ENCODE data around the gene TOLLIP.
"Not testable (repeated sequence)": the region's sequence is repeated elsewhere in the genome, so short reads cannot be mapped to it uniquely, and the experiment has no call there.

Gene TOLLIP

GRCh38 chr11:1271002-1271401 is 38.4 kb downstream of the TOLLIP start:
- Histone ChIP-seq H3K4me3 (ENCODE audit: low read length in 2 of 2) (no peak overlapping the region), H3K27ac (ENCODE audit: low read length) (no peak overlapping the region), H3K9ac (ENCODE audit: low read length in 2 of 2) (no peak overlapping the region), H3K4me1 (ENCODE audit: control insufficient read depth, insufficient read depth, low read length) (no peaks in the 10 kb centered on the region), H3K27me3 (ENCODE audit: control insufficient read depth in 1 of 2, insufficient read depth in 2 of 2, low read length in 2 of 2) (no peaks in the 10 kb centered on the region), H3K9me3 (ENCODE audit: control insufficient read depth in 2 of 2, low read length in 2 of 2) (no peaks in the 10 kb centered on the region), H3K36me3 (ENCODE audit: control insufficient read depth in 2 of 2, insufficient read depth in 2 of 2, low read length in 2 of 2) (peaks cover 3 to 5% of the 10 kb centered on the region in 2 donors)

GRCh38 chr11:1270476-1270875 is 39.0 kb downstream of the TOLLIP start:
- H3K9me3 ChIP-seq (ENCODE audit: control insufficient read depth in 2 of 2, low read length in 2 of 2), result no peaks in the 10 kb centered on the region
- no peak overlapping the region for H3K27ac ChIP-seq (ENCODE audit: low read length)
- no peaks in the 10 kb centered on the region for H3K4me1 ChIP-seq (ENCODE audit: control insufficient read depth, insufficient read depth, low read length)
- H3K36me3 ChIP-seq (ENCODE audit: control insufficient read depth in 2 of 2, insufficient read depth in 2 of 2, low read length in 2 of 2), result peaks cover 0 to 3% of the 10 kb centered on the region in 2 donors
- no peak overlapping the region for H3K9ac ChIP-seq (ENCODE audit: low read length in 2 of 2)
- H3K27me3 ChIP-seq (ENCODE audit: control insufficient read depth in 1 of 2, insufficient read depth in 2 of 2, low read length in 2 of 2), result no peaks in the 10 kb centered on the region
- no peak overlapping the region for H3K4me3 ChIP-seq (ENCODE audit: low read length in 2 of 2)

GRCh38 chr11:1269957-1270356 is 39.5 kb downstream of the TOLLIP start:
- no peak overlapping the region for H3K9ac ChIP-seq (ENCODE audit: low read length in 2 of 2)

GRCh38 chr11:1267441-1268100 is 41.9 kb downstream of the TOLLIP start:
- no peak overlapping the region for H3K27ac ChIP-seq (ENCODE audit: low read length)

More at GRCh38 chr11:1269957-1270356, 39.5 kb downstream of the TOLLIP start:
- H3K4me1 ChIP-seq (ENCODE audit: control insufficient read depth, insufficient read depth, low read length), result no peaks in the 10 kb centered on the region
- no peaks in the 10 kb centered on the region for H3K36me3 ChIP-seq (ENCODE audit: control insufficient read depth in 2 of 2, insufficient read depth in 2 of 2, low read length in 2 of 2)
- H3K27ac ChIP-seq (ENCODE audit: low read length), result no peak overlapping the region
- no peak overlapping the region for H3K4me3 ChIP-seq (ENCODE audit: low read length in 2 of 2)
- no peaks in the 10 kb centered on the region for H3K27me3 ChIP-seq (ENCODE audit: control insufficient read depth in 1 of 2, insufficient read depth in 2 of 2, low read length in 2 of 2)
- H3K9me3 ChIP-seq (ENCODE audit: control insufficient read depth in 2 of 2, low read length in 2 of 2), result no peaks in the 10 kb centered on the region

GRCh38 chr11:1266976-1267375 is 42.5 kb downstream of the TOLLIP start:
- not testable (repeated sequence) for H3K27ac ChIP-seq (ENCODE audit: low read length)
- peaks cover 14% of the 10 kb centered on the region for H3K4me1 ChIP-seq (ENCODE audit: control insufficient read depth, insufficient read depth, low read length)

More at GRCh38 chr11:1267441-1268100, 41.9 kb downstream of the TOLLIP start:
- peaks cover 8% of the 10 kb centered on the region for H3K4me1 ChIP-seq (ENCODE audit: control insufficient read depth, insufficient read depth, low read length)
- no peak overlapping the region for H3K9ac ChIP-seq (ENCODE audit: low read length in 2 of 2)
- no peaks in the 10 kb centered on the region for H3K27me3 ChIP-seq (ENCODE audit: control insufficient read depth in 1 of 2, insufficient read depth in 2 of 2, low read length in 2 of 2)
- no peaks in the 10 kb centered on the region for H3K36me3 ChIP-seq (ENCODE audit: control insufficient read depth in 2 of 2, insufficient read depth in 2 of 2, low read length in 2 of 2)
- H3K4me3 ChIP-seq (ENCODE audit: low read length in 2 of 2), result no peak overlapping the region
- H3K9me3 ChIP-seq (ENCODE audit: control insufficient read depth in 2 of 2, low read length in 2 of 2), result no peaks in the 10 kb centered on the region

GRCh38 chr11:1265480-1265879 is 44.0 kb downstream of the TOLLIP start:
- peaks cover 19% of the 10 kb centered on the region for H3K4me1 ChIP-seq (ENCODE audit: control insufficient read depth, insufficient read depth, low read length)
- not testable (repeated sequence) for H3K27me3 ChIP-seq (ENCODE audit: control insufficient read depth in 1 of 2, insufficient read depth in 2 of 2, low read length in 2 of 2); H3K9me3 ChIP-seq (ENCODE audit: control insufficient read depth in 2 of 2, low read length in 2 of 2); H3K4me3 ChIP-seq (ENCODE audit: low read length in 2 of 2); H3K36me3 ChIP-seq (ENCODE audit: control insufficient read depth in 2 of 2, insufficient read depth in 2 of 2, low read length in 2 of 2); H3K9ac ChIP-seq (ENCODE audit: low read length in 2 of 2); H3K27ac ChIP-seq (ENCODE audit: low read length)

More at GRCh38 chr11:1266976-1267375, 42.5 kb downstream of the TOLLIP start:
- H3K27me3 ChIP-seq (ENCODE audit: control insufficient read depth in 1 of 2, insufficient read depth in 2 of 2, low read length in 2 of 2); H3K9ac ChIP-seq (ENCODE audit: low read length in 2 of 2); H3K36me3 ChIP-seq (ENCODE audit: control insufficient read depth in 2 of 2, insufficient read depth in 2 of 2, low read length in 2 of 2); H3K4me3 ChIP-seq (ENCODE audit: low read length in 2 of 2); H3K9me3 ChIP-seq (ENCODE audit: control insufficient read depth in 2 of 2, low read length in 2 of 2): not testable (repeated sequence)

- H3K27ac ChIP-seq (ENCODE audit: low read length); H3K9me3 ChIP-seq (ENCODE audit: control insufficient read depth in 2 of 2, low read length in 2 of 2); H3K9ac ChIP-seq (ENCODE audit: low read length in 2 of 2); H3K4me3 ChIP-seq (ENCODE audit: low read length in 2 of 2); H3K36me3 ChIP-seq (ENCODE audit: control insufficient read depth in 2 of 2, insufficient read depth in 2 of 2, low read length in 2 of 2); H3K27me3 ChIP-seq (ENCODE audit: control insufficient read depth in 1 of 2, insufficient read depth in 2 of 2, low read length in 2 of 2): not testable (repeated sequence)
- H3K4me1 ChIP-seq (ENCODE audit: control insufficient read depth, insufficient read depth, low read length), result peaks cover 19% of the 10 kb centered on the region
Measured at GRCh38 chr11:1264444-1264843, 45.0 kb downstream of the TOLLIP start.

- no peaks in the 10 kb centered on the region for H3K36me3 ChIP-seq (ENCODE audit: control insufficient read depth in 2 of 2, insufficient read depth in 2 of 2, low read length in 2 of 2)
- H3K4me1 ChIP-seq (ENCODE audit: control insufficient read depth, insufficient read depth, low read length), result peaks cover 19% of the 10 kb centered on the region
- H3K9me3 ChIP-seq (ENCODE audit: control insufficient read depth in 2 of 2, low read length in 2 of 2), result no peaks in the 10 kb centered on the region
- H3K27me3 ChIP-seq (ENCODE audit: control insufficient read depth in 1 of 2, insufficient read depth in 2 of 2, low read length in 2 of 2), result no peaks in the 10 kb centered on the region
- H3K9ac ChIP-seq (ENCODE audit: low read length in 2 of 2), result peak overlapping the region in 1 of 2 donors; percentile 84
- peak overlapping the region; percentile 59 to 80 for H3K4me3 ChIP-seq (ENCODE audit: low read length in 2 of 2)
- H3K27ac ChIP-seq (ENCODE audit: low read length), result peak overlapping the region; percentile 58
Measured at GRCh38 chr11:1263010-1263409, 46.4 kb downstream of the TOLLIP start.

GRCh38 chr11:1262172-1263006 is 47.0 kb downstream of the TOLLIP start:
- Histone ChIP-seq H3K4me3 (ENCODE audit: low read length in 2 of 2) (peak overlapping the region; percentile 71 to 80), H3K9me3 (ENCODE audit: control insufficient read depth in 2 of 2, low read length in 2 of 2) (no peaks in the 10 kb centered on the region), H3K36me3 (ENCODE audit: control insufficient read depth in 2 of 2, insufficient read depth in 2 of 2, low read length in 2 of 2) (no peaks in the 10 kb centered on the region), H3K9ac (ENCODE audit: low read length in 2 of 2) (peak overlapping the region; percentile 72 to 84), H3K27ac (ENCODE audit: low read length) (peak overlapping the region; percentile 58), H3K4me1 (ENCODE audit: control insufficient read depth, insufficient read depth, low read length) (peaks cover 19% of the 10 kb centered on the region), H3K27me3 (ENCODE audit: control insufficient read depth in 1 of 2, insufficient read depth in 2 of 2, low read length in 2 of 2) (no peaks in the 10 kb centered on the region)

GRCh38 chr11:1261241-1262071 is 48.0 kb downstream of the TOLLIP start:
- Histone ChIP-seq H3K27ac (ENCODE audit: low read length) (peak overlapping the region; percentile 58), H3K36me3 (ENCODE audit: control insufficient read depth in 2 of 2, insufficient read depth in 2 of 2, low read length in 2 of 2) (no peaks in the 10 kb centered on the region), H3K4me1 (ENCODE audit: control insufficient read depth, insufficient read depth, low read length) (peaks cover 19% of the 10 kb centered on the region), H3K9ac (ENCODE audit: low read length in 2 of 2) (no peak overlapping the region), H3K9me3 (ENCODE audit: control insufficient read depth in 2 of 2, low read length in 2 of 2) (no peaks in the 10 kb centered on the region), H3K27me3 (ENCODE audit: control insufficient read depth in 1 of 2, insufficient read depth in 2 of 2, low read length in 2 of 2) (no peaks in the 10 kb centered on the region), H3K4me3 (ENCODE audit: low read length in 2 of 2) (peak overlapping the region in 1 of 2 donors; percentile 80)
